Muscle of back (tissue), 11 donors: ENCODE measurements around the gene CRABP2. TPM values are rescaled to one million over a fixed set of nuclear protein-coding genes. Genes with fewer than 3 reads are reported as not detected.

Experiments used
- DNase-seq, 3 donors: peaks; one replicate each; pipeline versions ENCODE4 v3.0.0 to v3.0.0-alpha.2; 2013
- polyA plus RNA-seq, 10 donors: library from polyadenylated mRNA; unstranded; fragments of 120-200 nt; gene quantifications; one replicate each; pipeline ENCODE4 v1.2.1, GENCODE V29; 2013; ENCODE audit not compliant: insufficient read length in 10 of 10

CRABP2 gene
- polyA plus RNA-seq, 10 donors: 191 to 363 (median 287) TPM

DNA sequence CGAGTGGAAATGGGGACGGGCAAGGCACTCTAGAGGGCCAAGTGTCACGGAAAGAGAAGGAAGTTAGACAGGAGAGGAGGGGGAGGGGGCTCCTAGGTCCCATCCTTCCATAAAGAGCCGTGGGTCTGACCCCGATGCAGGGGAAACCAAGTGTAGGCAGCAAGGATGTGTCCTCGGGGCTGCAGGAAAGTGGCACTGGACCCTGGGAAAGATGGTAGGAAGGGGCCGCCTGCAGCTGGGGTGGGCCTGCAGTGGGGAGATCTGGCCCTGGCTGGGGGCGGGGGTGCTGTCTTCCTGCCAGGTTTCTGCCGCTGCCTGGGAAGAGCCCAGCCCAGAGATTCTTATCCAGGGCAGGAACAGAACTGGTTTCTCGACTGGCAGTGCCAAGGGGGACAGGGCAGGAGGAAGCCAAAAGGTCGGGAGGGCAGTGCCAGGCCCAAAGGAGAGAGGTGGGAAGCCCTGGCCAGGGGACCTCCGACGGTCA lies 12.9 kb downstream of the CRABP2 start:
- DNase-seq: peak in 1 of 3 donors; percentile 55

GRCh38 chr1:156691665-156692440 lies 13.5 kb downstream of the CRABP2 start:
- DNase-seq: peak in 2 of 3 donors; percentile 56 to 65

DNA sequence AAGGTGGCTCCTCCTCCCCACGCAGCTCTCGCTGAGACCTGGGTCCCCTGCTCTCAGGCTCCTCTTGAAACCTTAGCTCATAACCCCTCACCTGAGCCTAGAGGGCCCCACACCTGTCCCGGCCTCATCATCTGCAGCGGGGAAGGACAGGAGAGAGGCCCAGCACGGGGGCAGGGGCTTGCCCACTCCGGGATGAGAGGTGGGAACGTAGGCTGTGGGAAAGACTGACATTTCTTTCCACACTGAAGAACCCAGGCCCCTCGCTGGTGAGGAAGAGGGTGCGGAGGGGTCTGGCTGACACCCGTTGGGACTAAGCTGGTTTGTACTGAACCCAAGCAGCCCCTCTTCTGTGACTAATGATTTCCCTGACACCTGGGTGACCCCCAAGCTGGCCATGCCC lies 14.2 kb downstream of the CRABP2 start:
- DNase-seq: no peak

GRCh38 chr1:156690675-156691036 lies 14.7 kb downstream of the CRABP2 start:
- peak in 1 of 3 donors; percentile 54 for DNase-seq

DNA sequence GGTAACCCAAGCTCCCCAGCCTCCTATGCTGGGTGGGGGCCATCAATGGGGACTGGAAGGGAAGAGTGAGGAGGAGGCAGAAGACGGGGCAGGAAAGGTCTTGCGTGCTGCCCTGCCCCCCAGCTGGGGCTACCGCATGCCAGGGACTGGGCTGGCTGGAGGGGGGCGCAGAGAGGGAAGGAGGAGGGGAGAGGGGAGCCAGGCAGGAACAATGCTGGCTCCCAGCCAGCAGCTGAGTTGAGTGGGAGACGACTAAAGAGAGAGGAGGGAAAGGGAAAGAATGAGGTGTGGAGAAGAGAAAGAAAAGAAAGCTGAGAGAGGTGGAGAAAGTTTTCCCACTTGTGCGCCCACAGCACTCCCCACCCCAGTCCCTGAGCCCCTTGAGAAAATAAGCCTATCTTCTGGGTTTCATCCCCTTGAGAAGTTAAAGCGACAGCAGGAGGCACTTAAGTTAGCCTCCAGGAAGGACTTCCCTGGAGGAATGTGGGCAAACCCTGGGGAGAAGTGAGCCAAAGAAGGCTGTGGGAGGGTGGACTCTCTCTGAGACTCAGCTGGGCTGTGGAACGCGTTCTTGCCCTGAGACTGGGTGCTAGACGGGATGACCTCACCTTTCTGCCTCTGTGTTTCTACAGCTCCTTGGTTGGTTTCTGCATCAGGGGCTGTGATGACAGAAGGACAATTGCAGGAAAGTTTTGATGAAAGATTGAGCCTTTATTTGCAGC lies 15.3 kb downstream of the CRABP2 start:
- no peak for DNase-seq

DNA sequence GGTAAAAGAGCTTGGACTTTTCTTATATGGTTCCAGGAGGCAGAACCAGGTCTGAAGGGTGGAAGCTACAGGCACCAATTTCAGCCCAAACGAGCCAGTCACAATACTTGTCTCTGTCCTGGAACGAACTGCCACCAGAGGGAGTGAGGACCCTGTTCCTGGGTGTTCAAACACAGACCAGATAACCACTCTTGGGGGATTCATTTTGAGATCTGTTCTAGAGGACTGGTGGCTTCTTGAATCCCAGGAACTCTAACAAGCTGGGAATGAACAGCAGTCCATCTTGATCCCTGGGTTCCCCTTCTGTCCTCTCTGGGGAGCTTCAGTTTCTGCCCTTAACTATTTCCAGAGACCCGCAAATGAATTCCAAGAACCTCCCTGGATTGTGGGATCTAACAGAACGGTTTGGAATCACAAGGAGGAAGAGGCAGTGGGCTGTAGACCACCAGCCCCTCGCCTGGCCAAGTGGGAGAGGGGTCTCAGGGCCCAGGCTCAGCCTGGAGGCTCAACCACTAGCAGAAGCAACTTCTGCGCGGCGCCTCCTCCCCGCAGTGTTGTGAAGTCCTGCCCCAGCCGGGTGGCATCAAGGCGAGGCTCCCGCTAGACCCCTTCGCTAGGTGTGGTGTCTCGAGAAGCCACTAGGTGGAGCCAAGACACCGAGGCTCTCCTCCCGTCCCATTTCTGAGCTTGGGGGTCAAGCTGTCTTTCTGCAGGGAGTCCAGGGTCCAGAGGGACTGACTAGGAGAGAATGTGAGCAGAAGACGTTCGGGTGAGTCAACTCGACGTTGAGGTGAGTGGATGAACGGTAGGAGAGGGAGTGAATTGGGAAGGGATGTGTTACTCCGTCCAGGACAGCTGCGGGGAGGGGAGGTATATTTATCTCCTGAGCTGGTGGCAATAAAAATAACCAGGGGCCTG lies 16.1 kb downstream of the CRABP2 start:
- peak; percentile 77 to 95 (median 84) for DNase-seq

DNA sequence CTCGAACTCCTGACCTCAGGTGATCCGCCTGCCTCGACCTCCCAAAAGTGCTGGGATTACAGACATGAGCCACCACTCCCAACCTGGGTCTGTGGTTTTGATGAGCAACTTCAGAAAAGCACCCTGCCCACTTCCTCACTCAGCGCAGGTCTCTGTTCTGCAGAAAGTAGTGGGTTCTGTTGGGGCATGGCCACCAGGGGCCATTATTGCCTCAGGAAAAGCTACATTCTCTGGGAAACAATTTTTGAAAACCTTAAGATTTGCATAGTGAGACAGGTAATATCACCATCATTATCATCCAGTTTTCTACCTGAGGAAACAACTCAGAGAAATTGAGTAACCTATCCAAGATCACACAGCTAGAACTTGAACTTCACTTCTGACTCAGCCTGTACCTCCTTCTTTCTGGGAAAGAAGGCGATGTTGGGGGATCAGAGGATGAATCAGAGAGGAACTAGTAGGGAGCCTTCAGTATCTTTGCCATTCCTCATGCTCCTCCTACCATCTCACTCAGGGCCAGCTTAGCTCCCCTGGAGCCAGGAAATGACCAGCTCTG lies 21.1 kb downstream of the CRABP2 start:
- no peak for DNase-seq

DNA sequence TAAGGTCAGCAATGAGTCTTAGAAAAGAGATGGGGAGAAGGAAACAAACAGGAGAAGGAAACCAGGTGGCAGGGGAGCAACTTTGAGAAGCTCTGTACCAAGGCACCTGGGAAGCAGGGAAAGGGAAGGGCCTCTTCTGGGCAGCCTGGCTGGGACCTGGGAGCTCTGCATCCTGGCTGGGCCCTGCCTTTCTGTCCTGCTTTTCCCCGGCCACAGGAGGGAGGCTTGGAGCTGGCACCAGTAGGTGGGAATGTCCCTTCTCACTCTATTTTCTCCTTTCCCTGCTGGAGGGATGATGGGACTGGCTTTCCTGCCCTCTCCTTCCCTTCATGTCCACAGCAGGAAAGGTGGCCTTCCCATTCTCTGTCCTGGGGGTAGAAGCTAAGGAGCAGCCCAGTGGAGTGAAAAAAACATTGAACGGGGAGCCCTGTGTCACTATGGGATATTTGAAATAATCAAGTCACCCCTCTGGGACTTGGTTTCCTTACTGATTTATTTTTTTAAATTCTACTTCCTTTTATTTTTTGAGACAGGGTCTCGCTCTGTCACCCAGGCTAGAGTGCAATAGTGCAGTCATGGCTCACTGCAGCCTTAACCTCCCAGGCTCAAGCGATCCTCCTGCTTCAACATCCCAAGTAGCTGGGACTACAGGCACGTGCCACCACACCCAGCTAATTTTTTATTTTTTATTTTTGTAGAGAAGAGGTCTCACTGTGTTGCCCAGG lies 23.1 kb downstream of the CRABP2 start:
- DNase-seq: no peak

- no peak for DNase-seq
Measured at GRCh38 chr1:156681196-156681960, 24.0 kb downstream of the CRABP2 start.

- no peak for DNase-seq
Measured at GRCh38 chr1:156680056-156680455, 25.3 kb downstream of the CRABP2 start.

DNA sequence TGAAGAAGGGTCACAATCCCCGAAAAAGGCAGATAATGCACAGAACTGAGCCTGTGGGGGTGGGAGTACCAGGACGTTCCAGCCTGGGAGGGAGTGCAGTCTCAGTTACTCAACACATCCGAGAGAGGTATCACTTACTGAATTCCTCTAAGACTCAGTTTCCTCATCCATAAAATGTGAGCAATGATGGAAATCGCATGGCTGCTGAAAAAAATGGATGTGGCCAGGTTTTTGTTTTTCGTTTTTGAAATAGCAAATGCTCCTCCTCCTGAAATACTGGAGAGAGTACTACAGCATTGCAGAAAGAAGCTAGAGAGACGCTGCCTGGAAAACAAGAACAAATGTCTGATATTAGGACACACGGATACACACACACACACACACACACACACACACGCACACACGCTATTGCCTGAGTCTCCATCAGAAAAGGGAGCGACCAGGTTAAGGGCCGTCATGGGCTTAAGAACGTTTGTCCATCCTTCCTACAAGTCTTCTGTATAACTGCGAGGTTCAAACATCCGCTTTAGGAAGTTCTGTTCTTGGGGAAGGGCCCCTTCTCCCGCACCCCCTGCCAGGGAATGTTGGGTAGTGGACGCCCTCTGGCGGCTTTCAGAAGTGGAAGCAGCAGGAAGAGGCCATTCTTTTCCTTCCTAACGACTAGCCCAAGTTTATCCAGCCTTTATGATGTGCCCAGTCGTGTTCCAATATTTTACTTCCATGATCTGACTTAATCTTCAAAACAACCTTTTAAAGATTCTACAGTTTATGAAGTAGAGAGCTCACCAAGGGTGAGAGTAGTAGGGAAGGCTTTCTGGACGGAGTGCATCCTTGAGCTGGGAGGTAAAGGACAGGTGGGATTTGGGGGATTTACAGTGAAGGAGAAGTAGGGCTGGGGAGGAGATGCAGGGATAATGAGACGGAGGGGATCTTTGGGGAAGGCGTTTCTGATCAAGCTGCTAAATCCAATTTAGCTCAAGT lies 27.5 kb downstream of the CRABP2 start:
- DNase-seq: peak; percentile 89 to 94 (median 90)

GRCh38 chr1:156676820-156677615 lies 28.4 kb downstream of the CRABP2 start, which contains the start of gene NES:
Gene NES (minus strand): TSS chr1:156677407. CDS start chr1:156677264, 143 bp downstream.
- peak; percentile 79 to 94 (median 88) for DNase-seq

GRCh38 chr1:156676114-156676819 lies 29.1 kb downstream of the CRABP2 start:
- DNase-seq: peak in 1 of 3 donors; percentile 58

DNA sequence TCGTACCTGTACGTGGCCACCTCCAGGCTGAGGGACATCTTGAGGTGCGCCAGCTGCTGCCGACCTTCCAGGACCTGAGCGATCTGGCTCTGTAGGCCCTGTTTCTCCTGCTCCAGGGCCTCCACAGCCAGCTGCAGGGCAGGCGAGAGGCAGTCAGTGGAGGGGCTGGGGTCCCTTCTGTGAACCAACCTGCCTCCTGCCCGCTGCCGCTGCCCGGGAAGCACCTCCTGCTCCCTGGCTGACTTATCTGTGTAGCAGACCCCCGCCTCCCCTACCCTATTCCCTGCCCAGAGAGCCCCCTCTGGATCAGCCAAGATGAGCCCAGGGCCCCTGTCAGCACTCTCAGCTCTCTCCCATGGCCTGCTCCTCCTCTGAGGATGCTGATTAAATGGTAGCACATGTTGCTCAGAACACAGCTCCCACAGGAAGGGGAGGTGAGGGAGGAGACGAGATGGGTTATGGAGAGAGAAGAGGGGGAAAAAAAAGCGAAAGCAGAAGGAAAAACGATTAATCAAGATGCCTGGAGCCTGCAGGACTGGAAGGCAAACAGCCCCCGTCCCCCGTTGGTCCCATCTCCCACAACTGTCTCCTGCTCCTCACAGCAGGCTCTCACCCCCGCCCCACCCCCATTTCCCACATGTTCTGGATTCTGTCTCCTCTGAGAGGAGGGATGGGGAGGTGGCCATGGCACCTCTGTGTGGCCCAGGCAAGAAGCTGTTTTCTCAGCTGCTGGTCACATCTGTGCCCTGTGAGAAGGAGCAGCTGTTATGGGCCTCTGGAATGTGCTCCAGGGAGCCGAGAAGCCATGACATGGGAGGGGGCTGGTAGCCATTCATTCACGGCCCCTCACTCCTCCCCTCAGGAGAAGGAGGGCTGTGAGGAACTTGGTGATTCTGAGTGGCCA lies 29.9 kb downstream of the CRABP2 start:
- DNase-seq: peak in 1 of 3 donors; percentile 81

DNA sequence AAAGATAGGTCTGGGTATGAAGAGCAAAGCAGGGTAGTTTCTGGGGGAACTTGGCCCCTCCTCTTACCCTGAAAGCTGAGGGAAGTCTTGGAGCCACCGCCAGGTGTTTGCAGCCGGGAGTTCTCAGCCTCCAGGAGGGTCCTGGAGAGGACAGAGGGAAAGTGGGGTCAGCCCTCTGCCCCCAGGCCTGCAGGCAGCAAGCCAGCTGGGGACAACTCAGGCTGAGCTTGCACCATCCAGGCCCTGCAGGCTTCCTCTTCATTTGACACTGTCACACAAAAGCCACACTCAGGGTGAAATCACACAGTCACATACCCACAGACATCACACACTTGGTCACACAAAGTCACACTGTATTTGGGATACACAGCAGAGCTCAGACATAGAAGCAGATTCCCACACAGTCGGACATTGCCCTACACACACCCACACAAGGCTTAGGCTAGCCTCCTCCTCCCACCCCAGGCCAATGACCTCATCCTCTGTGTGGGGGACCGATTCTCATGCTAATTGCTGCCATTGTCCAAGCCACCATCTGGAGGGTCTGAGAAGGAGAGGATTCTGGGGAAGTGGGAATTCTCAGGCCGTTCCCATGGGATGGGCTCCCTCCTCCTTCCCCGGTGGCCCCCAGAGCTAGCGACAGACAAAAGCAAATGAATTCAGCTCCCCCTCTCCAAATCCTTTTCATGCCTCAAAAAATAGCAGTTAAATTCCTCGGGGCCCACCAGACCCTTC lies 31.8 kb downstream of the CRABP2 start:
- DNase-seq: peak in 1 of 3 donors; percentile 40
